BJ (cell line): ENCODE measurements around the gene APBB2. TPM values are rescaled to one million over a fixed set of nuclear protein-coding genes. Genes with fewer than 3 reads are reported as not detected.

Source experiments
- CTCF ChIA-PET: fragments of 350-600 bp; formaldehyde crosslinking; extraction: SDS; loops from one replicate; lab custom pipeline; 2021; ENCODE audit warnings: antibody characterized with exemption, inconsistent platforms; lab: Yijun Ruan, JAX
- POLR2A ChIA-PET: fragments of 300-600 bp; sonication (Branson Sonifier 250); formaldehyde crosslinking; extraction: SDS; loops from one replicate; lab custom pipeline; 2021; ENCODE audit warnings: antibody characterized with exemption; lab: Charles Lee
- DNase-seq: peaks from one replicate; pipeline ENCODE4 v3.0.0-alpha.2; 2011; ENCODE audit warnings: low read depth
- H3K27me3 ChIP-seq: 2 replicates; pipeline ENCODE4 v1.6.0; 2011; ENCODE audit warnings: low read length; ENCODE audit not compliant: control insufficient read depth, insufficient read depth
- H3K36me3 ChIP-seq: 2 replicates; pipeline ENCODE4 v1.5.1; 2011; ENCODE audit warnings: low read length; ENCODE audit not compliant: control insufficient read depth, insufficient read depth
- H3K4me3 ChIP-seq: 2 replicates; pipeline ENCODE4 v1.5.1; 2011; ENCODE audit warnings: low read depth, mild to moderate bottlenecking, control low read depth, low read length
- CTCF ChIP-seq: IDR thresholded peaks from 2 replicates; pipeline ENCODE4 v1.5.1; 2011; ENCODE audit warnings: low read depth, mild to moderate bottlenecking, control low read depth, inconsistent platforms, low read length, moderate library complexity; ENCODE audit not compliant: insufficient read depth
- polyA plus RNA-seq: library from polyadenylated mRNA; depleted of rRNA; stranded (reverse); fragments of >200 nt; gene quantifications from 2 replicates; pipeline ENCODE4 v1.2.3, GENCODE V29; 2011

The APBB2 gene
- polyA plus RNA-seq, 1 experiment = 50.3 TPM

DNA sequence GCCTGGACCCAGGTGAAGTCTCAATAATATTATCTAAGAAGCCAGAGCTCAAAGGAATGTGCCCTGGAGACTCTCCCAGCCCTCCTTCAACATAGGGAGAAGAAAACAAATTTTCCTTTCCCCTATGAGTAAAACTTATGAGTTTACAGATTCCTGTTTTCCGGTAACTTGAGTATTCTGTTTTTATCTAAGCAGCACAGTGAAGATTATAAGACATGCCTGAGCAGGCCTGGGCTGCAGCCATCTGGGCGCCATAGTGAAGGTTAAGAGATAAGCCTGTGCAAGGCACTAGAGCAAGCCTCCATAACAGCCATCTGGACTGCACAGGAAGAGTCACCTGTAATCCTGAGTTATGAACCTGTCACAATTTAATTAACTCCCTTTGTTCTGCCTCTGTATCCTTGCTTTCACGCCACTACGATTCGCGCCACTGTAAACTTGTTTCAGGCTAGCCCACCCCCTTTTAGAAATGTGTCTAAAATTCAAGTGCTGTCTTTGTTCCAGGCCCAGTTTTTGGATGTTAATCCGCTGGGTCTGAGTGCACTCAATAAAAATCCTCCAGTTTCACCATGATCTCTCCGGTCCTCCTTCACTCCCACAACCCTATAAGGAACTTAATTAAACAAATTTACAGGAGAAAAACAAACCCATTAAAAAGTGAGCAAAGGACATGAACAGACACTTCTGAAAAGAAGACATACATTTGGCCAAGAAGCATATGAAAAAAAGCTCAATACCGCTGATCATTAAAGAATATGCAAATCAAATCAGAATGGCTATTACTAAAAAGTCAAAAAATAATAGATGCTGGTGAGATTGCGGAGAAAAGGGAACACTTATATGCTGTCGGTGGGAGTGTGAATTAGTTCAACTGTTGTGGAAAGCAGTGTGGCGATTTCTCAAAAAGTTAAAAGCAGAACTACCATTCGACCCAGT lies 189.5 kb downstream of the APBB2 start:
- TF ChIP-seq CTCF = no peak
- no peaks in the 10 kb centered on the region for H3K27me3 ChIP-seq
- ChIA-PET POLR2A (no interaction called here), CTCF (no interaction called here)
- no peaks in the 10 kb centered on the region for H3K36me3 ChIP-seq
- DNase-seq = no peak
- no peak overlapping the region for H3K4me3 ChIP-seq

- Histone ChIP-seq H3K36me3 (no peaks in the 10 kb centered on the region), H3K27me3 (no peaks in the 10 kb centered on the region), H3K4me3 (no peak overlapping the region)
- POLR2A ChIA-PET = no interaction called here
- CTCF ChIA-PET = interaction anchor here (0.6 kb wide), 1 partner anchor 69 kb away, joined by 3 read pairs; no protein-coding TSS in a partner anchor
- no peak for DNase-seq
- no peak for TF ChIP-seq CTCF
Measured at GRCh38 chr4:41022116-41022515, 192.2 kb downstream of the APBB2 start.

- Histone ChIP-seq H3K27me3 (no peaks in the 10 kb centered on the region), H3K36me3 (peaks cover 4% of the 10 kb centered on the region), H3K4me3 (no peak overlapping the region)
- DNase-seq = no peak
- ChIA-PET CTCF (interaction anchor here (1.2 to 1.5 kb wide), 2 partner anchors 19 to 39 kb away, joined by 3 read pairs; no protein-coding TSS in a partner anchor), POLR2A (no interaction called here)
- TF ChIP-seq CTCF = no peak
Measured at GRCh38 chr4:41015016-41015675, 199.2 kb downstream of the APBB2 start.

DNA sequence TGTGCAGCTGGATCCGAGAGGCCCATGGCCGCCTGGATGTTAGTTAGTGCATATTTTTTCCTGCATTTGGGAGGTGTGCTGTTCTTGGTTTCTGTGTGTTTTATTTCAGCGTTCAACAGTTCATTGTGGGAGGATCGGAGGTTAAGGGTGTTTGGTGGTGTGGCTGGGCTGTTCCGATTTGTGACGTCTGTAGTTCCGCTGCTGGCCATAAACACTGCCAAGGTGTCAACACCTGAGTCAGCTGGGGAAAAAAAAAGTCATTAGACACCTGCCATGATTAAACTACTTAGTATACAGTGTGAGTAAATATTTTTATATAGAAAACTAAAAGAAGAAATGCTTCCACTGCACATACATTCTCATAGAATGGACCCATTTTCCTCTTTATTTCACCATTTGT lies 200.2 kb downstream of the APBB2 start:
- CTCF ChIA-PET = interaction anchor here (1.1 to 1.5 kb wide), 5 partner anchors 18 to 697 kb away, joined by 3 read pairs; partner anchors contain the start of gene APBB2
- Histone ChIP-seq H3K36me3 (peaks cover 4% of the 10 kb centered on the region), H3K27me3 (no peaks in the 10 kb centered on the region), H3K4me3 (no peak overlapping the region)
- TF ChIP-seq CTCF = no peak
- POLR2A ChIA-PET = no interaction called here
- no peak for DNase-seq

DNA sequence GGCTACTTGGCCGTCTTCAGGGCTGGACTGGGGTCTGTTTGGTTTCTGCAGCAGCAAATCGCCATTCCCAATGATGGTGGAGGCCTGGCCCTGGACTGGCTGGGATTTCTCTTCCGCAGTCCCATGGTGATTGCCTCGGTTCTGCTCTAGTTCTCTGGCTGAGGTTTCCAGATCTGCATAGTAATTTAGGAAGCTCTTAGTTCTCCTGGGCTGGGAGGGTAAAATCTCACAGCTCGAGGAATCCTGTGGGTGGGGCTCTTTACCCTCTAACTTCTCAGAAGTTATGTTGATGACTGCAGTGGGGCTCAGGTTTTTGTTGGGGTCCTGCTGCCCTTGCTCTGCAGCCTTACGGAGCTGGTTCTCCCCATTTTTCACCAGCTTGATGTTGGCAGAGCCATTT lies 200.6 kb downstream of the APBB2 start:
- no peak for DNase-seq
- ChIA-PET POLR2A (no interaction called here), CTCF (interaction anchor here (1.1 to 1.5 kb wide), 4 partner anchors 37 to 697 kb away, joined by 3 read pairs; partner anchors contain the start of gene APBB2)
- H3K27me3 ChIP-seq = no peaks in the 10 kb centered on the region
- H3K36me3 ChIP-seq = peaks cover 4% of the 10 kb centered on the region
- TF ChIP-seq CTCF = no peak
- H3K4me3 ChIP-seq = no peak overlapping the region
